NCI-H69 (cell line): ENCODE measurements around the gene ABCA2.

Experiments
- DNase-seq: peaks from one replicate; lab custom pipeline; 2025; lab: John Stamatoyannopoulos, UW

The ABCA2 gene

DNA sequence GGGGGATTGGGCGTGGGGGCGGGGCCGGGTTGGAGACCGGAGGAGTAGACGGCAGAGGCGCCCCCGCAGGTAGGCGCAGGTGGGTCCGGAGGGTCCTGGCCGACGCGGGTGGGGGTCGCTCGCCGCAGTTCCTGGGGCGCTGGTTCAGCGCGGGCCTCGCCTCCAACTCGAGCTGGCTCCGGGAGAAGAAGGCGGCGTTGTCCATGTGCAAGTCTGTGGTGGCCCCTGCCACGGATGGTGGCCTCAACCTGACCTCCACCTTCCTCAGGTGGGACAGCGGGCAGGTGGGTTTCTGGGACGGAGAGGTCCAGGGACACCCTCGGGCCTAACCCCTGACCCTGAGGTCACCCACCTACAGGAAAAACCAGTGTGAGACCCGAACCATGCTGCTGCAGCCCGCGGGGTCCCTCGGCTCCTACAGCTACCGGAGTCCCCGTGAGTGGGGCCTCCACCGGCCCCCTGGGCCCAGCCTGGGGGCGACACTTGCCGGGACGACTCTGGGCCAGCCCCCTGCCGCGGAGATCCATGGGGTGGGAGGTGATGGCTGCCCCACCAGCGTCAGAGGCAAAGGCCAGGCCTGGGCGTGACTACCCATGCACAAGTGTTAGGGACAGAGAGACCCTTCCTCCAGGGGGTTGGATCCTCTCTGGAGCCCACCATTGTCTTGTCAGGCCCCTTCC, 49.0 kb downstream of the ABCA2 start:
- no peak for DNase-seq

GRCh38 chr9:136978073-136978864, 49.8 kb downstream of the ABCA2 start:
- peak; percentile 87 for DNase-seq

DNA sequence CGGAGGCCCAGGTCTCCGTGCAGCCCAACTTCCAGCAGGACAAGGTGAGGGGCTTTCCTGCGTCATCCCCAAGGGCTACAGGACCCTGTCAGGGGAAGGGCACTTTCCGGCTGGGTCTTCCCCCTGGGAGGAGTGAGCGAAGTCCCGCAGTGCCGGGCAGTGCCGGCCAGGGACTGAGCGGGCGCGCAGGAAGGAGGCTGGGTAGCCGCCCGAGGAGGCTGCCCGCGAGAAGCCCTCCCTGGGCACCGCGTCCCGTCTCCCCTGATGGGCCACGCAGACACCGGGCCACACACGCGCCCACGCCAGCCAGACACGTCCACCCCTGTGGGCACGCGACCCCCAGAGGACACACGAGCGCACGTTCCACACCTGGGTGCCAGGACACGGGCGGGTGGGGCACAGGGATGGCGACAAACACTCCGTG, 50.4 kb downstream of the ABCA2 start:
- DNase-seq = no peak

DNA sequence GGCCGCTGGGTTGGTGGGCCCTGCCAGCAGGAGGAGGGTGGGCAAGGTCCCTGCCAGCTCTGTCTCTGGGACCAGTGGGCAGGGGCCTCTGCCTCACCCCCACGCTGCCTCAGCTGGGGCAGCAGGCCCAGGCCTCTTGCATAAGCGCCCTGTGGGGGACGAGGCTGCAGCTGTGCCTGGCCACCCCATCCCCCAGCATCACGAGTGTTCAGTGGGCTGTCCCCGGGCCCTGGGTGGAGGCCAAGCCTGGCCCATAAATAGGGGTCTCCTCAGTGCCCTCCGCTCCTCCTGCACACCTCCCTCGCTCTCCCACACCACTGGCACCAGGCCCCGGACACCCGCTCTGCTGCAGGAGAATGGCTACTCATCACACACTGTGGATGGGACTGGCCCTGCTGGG, 50.8 kb downstream of the ABCA2 start, which contains the start of gene PTGDS:
TSS of gene PTGDS (plus strand) at position 282 of the 400 bp plus-strand sequence. CDS start at position 357, 75 bp downstream.
- no peak for DNase-seq

DNA sequence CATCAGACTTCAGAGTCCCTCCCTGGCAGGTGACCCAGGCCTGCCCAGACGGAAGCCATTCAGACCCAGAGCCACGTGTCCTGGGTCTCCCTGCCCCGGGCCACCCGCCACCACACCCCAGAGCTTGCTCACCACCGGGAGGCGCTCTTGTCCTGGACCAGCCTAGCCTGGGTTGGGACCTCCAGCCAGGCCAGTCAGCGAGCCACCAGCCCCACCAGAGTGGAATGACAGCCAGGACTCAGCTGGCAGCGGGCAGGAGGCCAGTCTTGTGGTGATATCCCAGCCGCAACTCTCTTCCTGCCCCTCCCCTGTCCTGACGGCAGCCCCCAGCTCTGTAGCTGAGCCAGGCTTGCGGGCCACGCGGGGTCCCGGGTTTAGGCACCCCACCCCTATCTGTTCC, 52.4 kb downstream of the ABCA2 start:
- peak; percentile 39 for DNase-seq

DNA sequence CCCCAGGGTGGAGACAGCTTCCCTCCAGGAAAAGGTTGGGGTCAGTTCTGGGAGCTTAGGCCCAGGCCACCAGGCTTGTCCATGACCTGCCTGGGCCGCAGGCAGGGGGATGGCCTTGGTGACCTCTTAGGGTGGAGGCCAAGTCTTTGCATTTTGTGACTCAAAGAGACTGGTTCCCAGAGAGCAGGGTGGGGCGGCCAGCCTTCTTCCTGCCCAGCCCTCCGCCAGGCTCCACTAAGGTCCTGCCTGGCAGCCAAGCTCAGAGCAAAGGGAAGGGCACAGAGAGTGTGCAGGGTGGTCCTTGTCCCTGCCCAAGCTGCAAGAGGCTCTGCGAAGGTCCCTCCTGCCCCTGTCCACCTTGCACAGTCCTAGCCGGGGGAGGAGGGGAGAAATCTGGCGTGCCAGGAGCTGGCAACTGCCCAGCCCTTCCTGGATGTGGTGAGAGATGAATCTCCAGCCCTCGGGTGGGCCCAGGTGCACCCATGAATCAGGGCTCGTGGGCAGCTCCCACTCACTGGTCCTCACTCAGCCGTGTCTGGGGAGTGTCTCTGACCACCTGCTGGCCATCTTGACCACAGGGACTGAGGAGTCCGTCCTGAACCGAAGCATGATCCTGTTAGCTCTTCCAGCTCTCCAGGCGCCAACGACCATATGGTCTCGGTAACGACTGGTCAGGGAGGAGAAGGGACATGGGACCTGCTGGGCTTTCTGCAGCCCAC, 53.1 kb downstream of the ABCA2 start:
- DNase-seq = no peak

GRCh38 chr9:136973618-136974617, 54.1 kb downstream of the ABCA2 start:
- no peak for DNase-seq

DNA sequence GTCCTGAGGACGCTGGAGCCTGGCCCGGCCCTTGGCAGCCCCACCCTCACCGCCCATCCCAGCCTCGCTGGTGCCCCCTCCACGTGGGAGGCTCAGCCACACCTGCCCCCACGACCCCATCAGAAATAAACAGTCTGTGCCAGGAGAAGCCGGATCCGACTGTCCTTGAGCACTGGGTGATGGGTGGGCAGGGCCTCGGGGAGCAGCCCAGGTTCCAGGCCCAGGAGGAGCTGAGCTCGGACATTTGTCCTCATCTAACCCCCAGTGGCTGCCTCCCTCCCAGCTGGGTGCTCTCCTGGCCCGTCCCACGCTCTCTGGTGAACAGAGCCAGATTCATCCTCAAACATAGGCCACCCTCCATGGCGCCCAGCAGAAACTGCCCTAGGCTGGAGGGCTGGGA, 55.3 kb downstream of the ABCA2 start:
- DNase-seq = no peak

GRCh38 chr9:136972335-136972734, 55.7 kb downstream of the ABCA2 start:
- no peak for DNase-seq

DNA sequence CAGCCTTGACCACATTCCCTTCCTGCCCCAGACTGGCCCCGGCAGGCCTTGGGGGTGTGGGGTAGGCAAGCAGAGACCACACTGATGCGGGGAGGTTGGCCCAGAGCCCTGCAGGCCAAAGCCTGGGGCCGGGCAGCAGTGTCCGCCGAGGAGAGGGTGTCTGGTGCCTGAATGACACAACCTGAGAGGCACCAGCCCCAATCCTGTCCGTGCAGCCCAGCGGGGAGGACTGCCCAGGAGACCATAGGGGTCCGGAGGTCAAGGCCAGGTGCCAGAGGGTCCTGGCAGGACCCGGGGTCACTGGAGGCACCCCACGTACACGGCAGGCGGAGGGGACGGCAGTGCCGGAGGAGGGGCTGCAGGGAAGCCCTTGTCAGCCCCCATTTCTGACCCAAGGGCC, 56.3 kb downstream of the ABCA2 start:
- DNase-seq = no peak

DNA sequence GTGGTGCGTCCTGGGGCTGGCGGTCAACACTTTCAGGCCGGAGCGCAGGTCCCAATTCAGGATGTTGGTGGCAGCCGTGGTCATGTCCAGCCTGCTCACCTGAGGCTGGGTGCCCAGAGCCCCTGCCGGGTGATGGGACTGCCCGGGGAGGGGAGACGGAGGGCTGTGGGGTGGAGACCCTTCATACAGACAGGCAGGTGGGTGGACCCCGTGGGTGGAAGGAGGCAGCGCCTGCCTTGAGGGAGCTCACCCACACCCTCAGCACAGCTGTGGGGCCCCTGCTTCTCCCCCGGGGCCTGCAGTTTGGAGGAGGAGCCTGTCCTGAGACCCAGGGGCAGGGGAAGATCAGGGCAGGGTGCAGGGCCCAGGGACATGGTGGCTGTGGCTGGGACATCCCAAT, 57.7 kb downstream of the ABCA2 start:
- no peak for DNase-seq

DNA sequence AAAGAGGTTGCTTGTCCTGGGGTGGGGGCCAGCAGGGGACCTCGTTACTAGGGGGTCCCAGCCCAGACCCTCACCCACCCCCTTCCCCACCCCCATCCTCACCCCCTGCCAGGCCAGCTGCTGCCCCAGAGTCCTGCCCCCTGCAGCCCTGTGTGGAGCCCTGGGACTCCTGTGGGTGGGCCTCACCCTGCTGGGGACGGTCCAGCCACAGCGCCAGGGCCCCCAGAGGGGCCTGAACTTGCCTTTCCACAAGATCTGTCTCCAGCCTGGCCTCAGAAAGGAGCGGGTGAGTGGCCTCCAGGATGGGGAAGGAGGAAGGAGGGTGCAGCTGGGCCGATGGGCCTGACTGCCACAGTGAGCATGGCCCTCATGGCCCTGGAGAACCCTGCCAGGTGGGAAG, 58.3 kb downstream of the ABCA2 start:
- DNase-seq = no peak

GRCh38 chr9:136969150-136969549, 58.9 kb downstream of the ABCA2 start:
- DNase-seq = no peak

GRCh38 chr9:136968333-136969127, 59.5 kb downstream of the ABCA2 start:
- DNase-seq = no peak

DNA sequence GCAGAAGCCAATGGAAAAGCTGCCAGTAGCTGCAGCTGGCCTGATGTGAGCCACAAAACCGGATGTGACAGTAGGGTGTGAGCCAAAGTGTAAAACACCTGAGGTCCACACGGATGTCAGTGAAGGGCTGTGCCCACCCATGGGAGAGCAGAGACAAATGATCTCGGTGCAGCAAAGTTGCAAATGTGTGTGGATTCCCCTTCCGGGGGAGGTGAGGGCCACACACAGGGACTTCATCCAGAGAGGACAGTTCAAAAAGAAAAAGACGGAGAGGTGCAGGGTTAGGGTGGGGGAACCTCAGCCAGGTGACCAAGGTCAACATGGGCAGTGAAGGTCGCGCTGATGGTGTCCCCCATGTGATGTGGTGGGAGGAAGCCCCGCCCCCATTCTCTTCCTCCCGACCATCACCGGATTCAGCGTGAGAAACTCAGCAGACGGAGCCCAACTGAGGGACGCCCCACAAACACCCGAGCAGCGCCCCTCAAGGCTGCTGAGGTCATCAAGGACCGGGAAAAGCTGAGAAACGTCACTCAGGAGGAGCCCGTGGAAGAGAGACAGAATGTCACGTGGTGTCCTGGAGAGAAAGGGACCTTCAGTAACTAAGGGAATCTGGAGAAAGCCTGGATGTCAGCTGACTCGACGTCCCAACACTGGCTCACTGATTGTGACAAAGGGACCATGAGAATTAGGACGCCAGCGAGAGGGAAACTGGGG, 62.1 kb downstream of the ABCA2 start:
- DNase-seq = no peak

DNA sequence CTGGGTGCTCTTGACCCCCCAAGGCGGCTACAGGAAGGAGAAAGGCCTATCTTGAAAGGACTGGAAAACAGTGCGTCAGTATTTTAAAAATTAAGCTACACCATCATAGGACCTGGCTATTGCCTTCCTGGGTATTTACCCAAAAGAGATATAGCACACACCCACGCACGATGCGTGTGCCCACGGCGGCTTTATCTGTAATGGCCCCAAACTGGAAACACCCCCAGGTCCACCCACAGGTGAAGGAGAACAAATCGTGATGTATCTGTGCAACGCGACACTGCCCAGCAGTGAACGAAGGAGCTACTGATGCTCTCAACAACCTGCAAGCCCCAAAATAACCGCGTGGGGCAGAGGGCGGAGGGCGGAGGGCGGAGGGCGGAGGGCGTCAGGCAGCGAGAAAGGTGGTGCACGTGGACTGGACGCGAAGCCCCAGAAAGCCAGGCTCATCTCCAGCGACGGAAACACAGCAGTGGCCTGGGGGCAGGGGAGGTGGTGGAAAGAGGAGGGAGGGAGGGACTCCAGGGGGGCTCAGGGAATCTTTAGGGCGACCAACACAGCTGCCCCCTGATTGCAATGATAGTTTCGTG, 63.1 kb downstream of the ABCA2 start:
- DNase-seq = no peak

- peak; percentile 62 for DNase-seq
Measured at GRCh38 chr9:136964171-136964689, 63.8 kb downstream of the ABCA2 start.

DNA sequence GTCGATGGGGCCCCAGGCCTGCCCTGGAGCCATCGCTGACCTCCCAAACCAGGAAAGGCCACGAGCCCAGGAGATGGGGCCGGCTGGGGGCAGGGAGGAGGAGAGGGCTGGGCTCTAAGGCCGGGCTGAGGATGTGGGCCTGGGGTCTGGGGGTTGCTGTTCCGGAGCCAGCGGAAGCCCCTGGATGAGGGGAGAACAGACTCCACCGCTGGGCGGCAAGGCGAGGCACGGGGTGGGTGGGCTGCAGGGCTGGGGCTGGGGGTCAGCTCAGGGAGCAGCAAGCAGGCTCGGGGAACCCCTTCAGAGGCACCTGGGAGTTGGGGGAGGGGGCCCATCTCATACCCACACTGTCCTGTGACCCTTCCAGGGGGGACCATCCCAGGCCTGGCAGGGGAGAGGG, 64.3 kb downstream of the ABCA2 start:
- DNase-seq = no peak

GRCh38 chr9:136963341-136963740, 64.7 kb downstream of the ABCA2 start:
- DNase-seq = no peak
